BJ (cell line): ENCODE measurements around the gene PRXL2B. TPM values are rescaled to one million over a fixed set of nuclear protein-coding genes. Genes with fewer than 3 reads are reported as not detected.

ENCODE experiments used
- CTCF ChIA-PET: fragments of 350-600 bp; formaldehyde crosslinking; extraction: SDS; loops from one replicate; lab custom pipeline; 2021; ENCODE audit warnings: antibody characterized with exemption, inconsistent platforms; lab: Yijun Ruan, JAX
- POLR2A ChIA-PET: fragments of 300-600 bp; sonication (Branson Sonifier 250); formaldehyde crosslinking; extraction: SDS; loops from one replicate; lab custom pipeline; 2021; ENCODE audit warnings: antibody characterized with exemption; lab: Charles Lee
- DNase-seq: peaks from one replicate; pipeline ENCODE4 v3.0.0-alpha.2; 2011; ENCODE audit warnings: low read depth
- H3K27me3 ChIP-seq: 2 replicates; pipeline ENCODE4 v1.6.0; 2011; ENCODE audit warnings: low read length; ENCODE audit not compliant: control insufficient read depth, insufficient read depth
- H3K36me3 ChIP-seq: 2 replicates; pipeline ENCODE4 v1.5.1; 2011; ENCODE audit warnings: low read length; ENCODE audit not compliant: control insufficient read depth, insufficient read depth
- H3K4me3 ChIP-seq: 2 replicates; pipeline ENCODE4 v1.5.1; 2011; ENCODE audit warnings: low read depth, mild to moderate bottlenecking, control low read depth, low read length
- CTCF ChIP-seq: IDR thresholded peaks from 2 replicates; pipeline ENCODE4 v1.5.1; 2011; ENCODE audit warnings: low read depth, mild to moderate bottlenecking, control low read depth, inconsistent platforms, low read length, moderate library complexity; ENCODE audit not compliant: insufficient read depth
- polyA plus RNA-seq: library from polyadenylated mRNA; depleted of rRNA; stranded (reverse); fragments of >200 nt; gene quantifications from 2 replicates; pipeline ENCODE4 v1.2.3, GENCODE V29; 2011

Gene PRXL2B
- polyA plus RNA-seq, 1 experiment = 16.1 TPM

- DNase-seq = no peak
- CTCF ChIA-PET = no interaction called here
- POLR2A ChIA-PET = no interaction called here
These were observed 3.1 kb downstream of the PRXL2B start for GRCh38 chr1:2589431-2590232.

GRCh38 chr1:2590233-2591141 is 3.9 kb downstream of the PRXL2B start:
- ChIA-PET POLR2A (no interaction called here), CTCF (no interaction called here)
- TF ChIP-seq CTCF = no peak
- H3K4me3 ChIP-seq = no peak overlapping the region
- no peak for DNase-seq
- peaks cover 2% of the 10 kb centered on the region; the same call in 1 of the 2 replicates for H3K36me3 ChIP-seq
- no peaks in the 10 kb centered on the region for H3K27me3 ChIP-seq

More at GRCh38 chr1:2589431-2590232, 3.1 kb downstream of the PRXL2B start:
- Histone ChIP-seq H3K4me3 (no peak overlapping the region), H3K27me3 (no peaks in the 10 kb centered on the region), H3K36me3 (peaks cover 2% of the 10 kb centered on the region; the same call in 1 of the 2 replicates)
- no peak for TF ChIP-seq CTCF

- Histone ChIP-seq H3K4me3 (no peak overlapping the region), H3K27me3 (no peaks in the 10 kb centered on the region), H3K36me3 (peaks cover 2% of the 10 kb centered on the region; the same call in 1 of the 2 replicates)
- no peak for DNase-seq
- ChIA-PET CTCF (no interaction called here), POLR2A (no interaction called here)
- no peak for TF ChIP-seq CTCF
These were observed 4.6 kb downstream of the PRXL2B start for GRCh38 chr1:2591233-2591580.

- Histone ChIP-seq H3K27me3 (no peaks in the 10 kb centered on the region), H3K4me3 (no peak overlapping the region)
These were observed 5.1 kb downstream of the PRXL2B start for GRCh38 chr1:2591581-2592261.

More at GRCh38 chr1:2591581-2592261, 5.1 kb downstream of the PRXL2B start:
- no peak for DNase-seq
- no peak for TF ChIP-seq CTCF
- H3K36me3 ChIP-seq = peaks cover 2% of the 10 kb centered on the region; the same call in 1 of the 2 replicates
- ChIA-PET POLR2A (no interaction called here), CTCF (no interaction called here)
